DOHH2 (cell line): ENCODE results near the gene NECTIN3.

Source experiments
- H3F3A ChIP-seq: fragments of 200-600 bp; sonication (generic), shearing (Covaris generic); 2 replicates; pipeline ENCODE4 v1.6.0; 2016; ENCODE audit warnings: antibody characterized with exemption, mild to moderate bottlenecking; ENCODE audit not compliant: control insufficient read depth, insufficient read depth
- H3K27ac ChIP-seq: fragments of 200-600 bp; sonication (generic); 2 replicates; pipeline ENCODE4 v1.5.1; 2014; ENCODE audit warnings: low read depth, mild to moderate bottlenecking, low read length, moderate library complexity
- H3K27me3 ChIP-seq: fragments of 200-600 bp; sonication (generic); 2 replicates; pipeline ENCODE4 v1.6.1; 2014; ENCODE audit warnings: mild to moderate bottlenecking, low read length, mixed read lengths; ENCODE audit not compliant: control insufficient read depth
- H3K36me3 ChIP-seq: fragments of 200-600 bp; sonication (generic); 2 replicates; pipeline ENCODE4 v1.6.1; 2014; ENCODE audit warnings: mild to moderate bottlenecking, low read length, moderate library complexity, mixed read lengths; ENCODE audit not compliant: control insufficient read depth
- H3K4me1 ChIP-seq: fragments of 200-600 bp; sonication (generic); 2 replicates; pipeline ENCODE4 v1.6.1; 2014; ENCODE audit warnings: mild to moderate bottlenecking, low read length, mixed read lengths; ENCODE audit not compliant: control insufficient read depth
- H3K4me2 ChIP-seq: fragments of 200-600 bp; sonication (generic); 2 replicates; pipeline ENCODE4 v1.6.0; 2014; ENCODE audit warnings: mild to moderate bottlenecking, low read length, moderate library complexity
- H3K4me3 ChIP-seq: fragments of 200-600 bp; sonication (generic); 2 replicates; pipeline ENCODE4 v1.5.1; 2014; ENCODE audit warnings: mild to moderate bottlenecking, low read length, mixed read lengths
- H3K79me2 ChIP-seq: fragments of 200-600 bp; sonication (generic); 2 replicates; pipeline ENCODE4 v1.6.1; 2014; ENCODE audit warnings: mild to moderate bottlenecking, low read length, mixed read lengths; ENCODE audit not compliant: control insufficient read depth
- H3K9me2 ChIP-seq: fragments of 200-600 bp; sonication (generic); replicated peaks from 2 replicates; pipeline ENCODE4 v1.6.1; 2014; ENCODE audit warnings: mild to moderate bottlenecking, low read length, mixed read lengths; ENCODE audit not compliant: control insufficient read depth
- H3K9me3 ChIP-seq: fragments of 200-600 bp; sonication (generic); 2 replicates; pipeline ENCODE4 v1.6.1; 2014; ENCODE audit warnings: antibody characterized with exemption, low read length, mixed read lengths; ENCODE audit not compliant: control insufficient read depth, insufficient read depth
- H4K20me1 ChIP-seq: fragments of 200-600 bp; sonication (generic); 2 replicates; pipeline ENCODE4 v1.6.0; 2014; ENCODE audit warnings: low read depth, mild to moderate bottlenecking, antibody characterized with exemption, low read length, moderate library complexity; ENCODE audit not compliant: control insufficient read depth, insufficient read depth
- EZH2phosphoT487 ChIP-seq: fragments of 200-600 bp; sonication (generic); IDR thresholded peaks from 2 replicates; pipeline ENCODE4 v1.6.1; 2017; ENCODE audit warnings: borderline replicate concordance, mild to moderate bottlenecking, antibody characterized with exemption, low read length, moderate library complexity, mixed read lengths
- TF ChIP-seq, protein P1 (sequence below): fragments of 200-600 bp; sonication (generic); IDR thresholded peaks from one replicate; pipeline ENCODE4 v1.5.1; 2014; ENCODE audit warnings: antibody characterized with exemption, mild to moderate bottlenecking, low read depth, low read length; ENCODE audit not compliant: poor library complexity, severe bottlenecking

NECTIN3 gene

DNA sequence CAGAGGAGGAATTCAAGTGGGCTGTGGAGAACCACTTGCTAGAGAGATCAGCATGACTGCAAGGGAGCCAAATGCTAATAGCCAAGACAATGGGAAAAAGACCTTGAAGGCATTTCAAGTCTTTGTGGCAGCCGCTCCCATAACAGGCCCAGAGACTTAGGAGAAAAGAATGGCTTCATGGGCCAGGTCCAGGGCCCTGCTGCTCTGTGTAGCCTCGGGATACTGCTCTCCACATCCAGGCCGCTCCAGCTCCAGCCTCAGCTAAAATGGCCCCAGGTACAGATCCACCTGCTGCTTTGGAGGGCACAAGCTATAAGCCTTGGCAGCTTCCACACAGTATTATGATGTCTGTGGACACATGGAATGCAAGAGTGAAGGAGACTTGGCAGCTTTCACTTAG is 157.7 kb downstream of the NECTIN3 start:
- Histone ChIP-seq H4K20me1 (no peaks in the 10 kb centered on the region), H3K27me3 (no peaks in the 10 kb centered on the region), H3K9me3 (no peaks in the 10 kb centered on the region), H3K9me2 (no peaks in the 10 kb centered on the region), H3K79me2 (no peaks in the 10 kb centered on the region), H3F3A (no peaks in the 10 kb centered on the region), H3K27ac (no peak overlapping the region), H3K4me2 (no peak overlapping the region), H3K4me3 (no peak overlapping the region), H3K36me3 (no peaks in the 10 kb centered on the region), H3K4me1 (no peaks in the 10 kb centered on the region)
- TF ChIP-seq EZH2phosphoT487: no peak
- TF ChIP-seq, protein P1, sequence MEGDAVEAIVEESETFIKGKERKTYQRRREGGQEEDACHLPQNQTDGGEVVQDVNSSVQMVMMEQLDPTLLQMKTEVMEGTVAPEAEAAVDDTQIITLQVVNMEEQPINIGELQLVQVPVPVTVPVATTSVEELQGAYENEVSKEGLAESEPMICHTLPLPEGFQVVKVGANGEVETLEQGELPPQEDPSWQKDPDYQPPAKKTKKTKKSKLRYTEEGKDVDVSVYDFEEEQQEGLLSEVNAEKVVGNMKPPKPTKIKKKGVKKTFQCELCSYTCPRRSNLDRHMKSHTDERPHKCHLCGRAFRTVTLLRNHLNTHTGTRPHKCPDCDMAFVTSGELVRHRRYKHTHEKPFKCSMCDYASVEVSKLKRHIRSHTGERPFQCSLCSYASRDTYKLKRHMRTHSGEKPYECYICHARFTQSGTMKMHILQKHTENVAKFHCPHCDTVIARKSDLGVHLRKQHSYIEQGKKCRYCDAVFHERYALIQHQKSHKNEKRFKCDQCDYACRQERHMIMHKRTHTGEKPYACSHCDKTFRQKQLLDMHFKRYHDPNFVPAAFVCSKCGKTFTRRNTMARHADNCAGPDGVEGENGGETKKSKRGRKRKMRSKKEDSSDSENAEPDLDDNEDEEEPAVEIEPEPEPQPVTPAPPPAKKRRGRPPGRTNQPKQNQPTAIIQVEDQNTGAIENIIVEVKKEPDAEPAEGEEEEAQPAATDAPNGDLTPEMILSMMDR: no peak

DNA sequence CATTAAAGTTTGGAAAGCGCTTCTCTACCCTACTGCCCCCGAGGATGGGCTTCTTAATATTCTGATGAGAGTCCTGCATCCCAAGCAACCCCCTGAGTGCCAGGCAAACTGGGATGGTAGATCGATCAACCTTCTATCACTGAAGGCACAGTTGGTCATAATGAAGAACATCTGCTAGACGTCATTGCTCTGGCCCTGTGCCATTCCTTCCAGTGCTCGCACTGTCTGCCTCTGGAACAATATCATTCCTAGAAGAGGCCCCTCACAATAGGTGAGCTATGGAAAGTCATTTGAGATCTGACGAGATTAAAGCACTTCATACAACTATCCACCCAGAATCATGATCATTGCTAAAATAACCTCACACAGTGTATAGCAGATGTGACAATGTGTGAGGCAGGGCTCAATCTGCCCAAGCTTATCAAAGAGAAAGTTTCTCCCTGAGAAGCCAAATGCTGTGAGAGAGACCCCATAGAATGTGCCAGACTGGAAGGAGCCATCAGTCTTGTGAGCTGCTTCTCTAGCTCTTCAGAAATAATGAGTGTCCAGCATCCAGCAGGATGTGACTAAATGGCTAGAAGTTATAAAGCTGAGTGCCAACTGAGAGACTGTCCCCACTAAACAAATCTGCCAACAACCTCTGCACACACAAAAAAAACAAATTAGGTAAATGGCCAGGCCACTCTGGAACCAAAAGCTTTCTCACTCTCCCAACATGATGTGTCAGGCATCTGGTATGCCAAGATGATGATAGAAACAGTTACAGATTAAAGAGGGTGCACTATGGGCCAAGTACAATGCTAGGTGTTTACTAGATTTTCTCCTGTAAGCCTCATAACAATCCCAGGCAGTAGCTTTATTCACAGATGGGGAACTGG is 165.5 kb downstream of the NECTIN3 start:
- Histone ChIP-seq H3K27ac (no peak overlapping the region), H3F3A (no peaks in the 10 kb centered on the region), H3K36me3 (no peaks in the 10 kb centered on the region), H3K79me2 (no peaks in the 10 kb centered on the region), H3K9me2 (no peaks in the 10 kb centered on the region), H3K4me1 (no peaks in the 10 kb centered on the region), H3K4me3 (no peak overlapping the region), H3K9me3 (no peaks in the 10 kb centered on the region; the same call in 1 of the 2 replicates), H3K4me2 (no peak overlapping the region), H3K27me3 (no peaks in the 10 kb centered on the region), H4K20me1 (no peaks in the 10 kb centered on the region)
- TF ChIP-seq, protein P1: no peak
- TF ChIP-seq EZH2phosphoT487: no peak

DNA sequence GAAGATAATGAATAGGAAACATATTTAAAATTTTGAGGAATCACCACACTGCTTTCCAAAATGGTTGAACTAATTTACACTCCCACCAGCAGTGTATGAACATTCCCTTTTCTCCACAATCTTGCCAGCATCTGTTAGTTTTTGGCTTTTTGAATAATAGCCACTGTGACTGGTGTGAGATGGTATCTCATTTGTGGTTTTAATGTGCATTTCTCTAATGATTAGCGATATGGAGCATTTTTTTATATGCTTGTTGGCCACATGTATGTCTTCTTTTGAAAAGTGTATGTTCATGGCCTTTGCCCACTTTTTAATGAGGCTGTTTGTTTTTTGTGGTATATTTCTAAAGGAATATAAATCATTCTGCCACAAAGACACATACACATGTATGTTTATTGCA is 166.3 kb downstream of the NECTIN3 start:
- H3K27ac ChIP-seq: no peak overlapping the region
- H3K27me3 ChIP-seq: no peaks in the 10 kb centered on the region
- H3F3A ChIP-seq: no peaks in the 10 kb centered on the region
- H3K4me1 ChIP-seq: no peaks in the 10 kb centered on the region
- H3K9me3 ChIP-seq: peaks cover 7% of the 10 kb centered on the region; the same call in 1 of the 2 replicates
- no peaks in the 10 kb centered on the region for H4K20me1 ChIP-seq
- H3K4me3 ChIP-seq: no peak overlapping the region
- no peaks in the 10 kb centered on the region for H3K36me3 ChIP-seq
- H3K9me2 ChIP-seq: no peaks in the 10 kb centered on the region
- H3K4me2 ChIP-seq: no peak overlapping the region
- H3K79me2 ChIP-seq: no peaks in the 10 kb centered on the region
- TF ChIP-seq EZH2phosphoT487: no peak
- TF ChIP-seq, protein P1: no peak
